ENCODE data around the gene AFP. TPM values are rescaled to one million over a fixed set of nuclear protein-coding genes. Genes with fewer than 3 reads are reported as not detected.
A peak's percentile ranks its signal among the peaks of the same experiment; 100 is the strongest.

The AFP gene
- total and polyA plus RNA-seq, 2 experiments from 2014 or later, result 15,250 to 23,697 TPM

- no peak overlapping the region for H2AFZ ChIP-seq
- peaks cover 1% of the 10 kb centered on the region for H3K4me1 ChIP-seq (ENCODE audit: insufficient read depth)
- peak overlapping the region; percentile 62 for H3K27ac ChIP-seq
- H3K4me2 ChIP-seq, result peak overlapping the region; percentile 69
- DNase-seq (ENCODE audit: low spot score), result no peak
- peak overlapping the region; percentile 28 for H3K4me3 ChIP-seq
- H3K36me3 ChIP-seq (replicated peaks; ENCODE audit: insufficient read depth, low read depth), result no peaks in the 10 kb centered on the region
- H3K9me2 ChIP-seq (replicated peaks; ENCODE audit: insufficient read depth), result no peaks in the 10 kb centered on the region
- H3K79me2 ChIP-seq, result peaks cover 28% of the 10 kb centered on the region
- H3K27me3 ChIP-seq, result no peaks in the 10 kb centered on the region
- H3K9me3 ChIP-seq (ENCODE audit: low read depth), result no peaks in the 10 kb centered on the region
- TF ChIP-seq EZH2phosphoT487 (IDR thresholded peaks at IDR 0.05; ENCODE audit: low read depth, severe bottlenecking, unreplicated experiment) (no peak), EZH2 (IDR thresholded peaks at IDR 0.05; ENCODE audit: borderline replicate concordance) (no peak), CTCF (IDR thresholded peaks at IDR 0.05; ENCODE audit: poor library complexity) (no peak)
- 57% methylated on average over 2 of the region's 2 CpGs for WGBS (ENCODE audit: low lambda C conversion rate, missing lambda C conversion rate)
- no peaks in the 10 kb centered on the region for H4K20me1 ChIP-seq (ENCODE audit: insufficient read depth, poor library complexity, severe bottlenecking)
Observed at GRCh38 chr4:73438582-73439215, 2.7 kb downstream of the AFP start.

GRCh38 chr4:73439445-73439844, 3.4 kb downstream of the AFP start:
- no peak for TF ChIP-seq EZH2phosphoT487 (IDR thresholded peaks at IDR 0.05; ENCODE audit: low read depth, severe bottlenecking, unreplicated experiment)
- DNase-seq (ENCODE audit: low spot score), result no peak
- H4K20me1 ChIP-seq (ENCODE audit: insufficient read depth, poor library complexity, severe bottlenecking), result no peaks in the 10 kb centered on the region
- WGBS (ENCODE audit: low lambda C conversion rate, missing lambda C conversion rate), result 64% methylated on average over 2 of the region's 2 CpGs
- H3K79me2 ChIP-seq, result peaks cover 28% of the 10 kb centered on the region
- H3K27ac ChIP-seq, result peak overlapping the region; percentile 62
- H3K9me3 ChIP-seq (ENCODE audit: low read depth), result no peaks in the 10 kb centered on the region
- peak overlapping the region; percentile 69 for H3K4me2 ChIP-seq
- no peaks in the 10 kb centered on the region for H3K4me1 ChIP-seq (ENCODE audit: insufficient read depth)
- H3K4me3 ChIP-seq, result peak overlapping the region; percentile 28
- no peaks in the 10 kb centered on the region for H3K27me3 ChIP-seq
- no peak overlapping the region for H2AFZ ChIP-seq
- H3K36me3 ChIP-seq (replicated peaks; ENCODE audit: insufficient read depth, low read depth), result no peaks in the 10 kb centered on the region
- no peaks in the 10 kb centered on the region for H3K9me2 ChIP-seq (replicated peaks; ENCODE audit: insufficient read depth)

GRCh38 chr4:73439991-73440390, 4.0 kb downstream of the AFP start:
- no peaks in the 10 kb centered on the region for H3K4me1 ChIP-seq (ENCODE audit: insufficient read depth)
- H3K4me2 ChIP-seq, result peak overlapping the region; percentile 69
- peak overlapping the region; percentile 50 for H3K27ac ChIP-seq
- H3K79me2 ChIP-seq, result peaks cover 28% of the 10 kb centered on the region
- no peaks in the 10 kb centered on the region for H3K27me3 ChIP-seq
- no peak overlapping the region for H2AFZ ChIP-seq
- peak overlapping the region; percentile 28 for H3K4me3 ChIP-seq
- 71% methylated on average over 3 of the region's 3 CpGs for WGBS (ENCODE audit: low lambda C conversion rate, missing lambda C conversion rate)
- H3K36me3 ChIP-seq (replicated peaks; ENCODE audit: insufficient read depth, low read depth), result no peaks in the 10 kb centered on the region
- H3K9me3 ChIP-seq (ENCODE audit: low read depth), result no peaks in the 10 kb centered on the region
- no peaks in the 10 kb centered on the region for H4K20me1 ChIP-seq (ENCODE audit: insufficient read depth, poor library complexity, severe bottlenecking)
- no peak for DNase-seq (ENCODE audit: low spot score)
- TF ChIP-seq CTCF (IDR thresholded peaks at IDR 0.05; ENCODE audit: poor library complexity) (no peak), EZH2phosphoT487 (IDR thresholded peaks at IDR 0.05; ENCODE audit: low read depth, severe bottlenecking, unreplicated experiment) (no peak), EZH2 (IDR thresholded peaks at IDR 0.05; ENCODE audit: borderline replicate concordance) (no peak)
- H3K9me2 ChIP-seq (replicated peaks; ENCODE audit: insufficient read depth), result no peaks in the 10 kb centered on the region

- peaks cover 28% of the 10 kb centered on the region for H3K79me2 ChIP-seq
Observed at GRCh38 chr4:73440653-73441052, 4.6 kb downstream of the AFP start.

More at GRCh38 chr4:73440653-73441052, 4.6 kb downstream of the AFP start:
- Histone ChIP-seq H3K36me3 (replicated peaks; ENCODE audit: insufficient read depth, low read depth) (no peaks in the 10 kb centered on the region), H3K4me2 (peak overlapping the region; percentile 69), H3K9me2 (replicated peaks; ENCODE audit: insufficient read depth) (no peaks in the 10 kb centered on the region), H3K27me3 (no peaks in the 10 kb centered on the region), H4K20me1 (ENCODE audit: insufficient read depth, poor library complexity, severe bottlenecking) (no peaks in the 10 kb centered on the region), H3K4me3 (no peak overlapping the region), H2AFZ (no peak overlapping the region), H3K9me3 (ENCODE audit: low read depth) (no peaks in the 10 kb centered on the region), H3K4me1 (ENCODE audit: insufficient read depth) (no peaks in the 10 kb centered on the region), H3K27ac (peak overlapping the region; percentile 50)
- DNase-seq (ENCODE audit: low spot score), result no peak
- 87% methylated on average over 3 of the region's 3 CpGs for WGBS (ENCODE audit: low lambda C conversion rate, missing lambda C conversion rate)
- TF ChIP-seq CTCF (IDR thresholded peaks at IDR 0.05; ENCODE audit: poor library complexity), result no peak
- no peak for TF ChIP-seq EZH2phosphoT487 (IDR thresholded peaks at IDR 0.05; ENCODE audit: low read depth, severe bottlenecking, unreplicated experiment)
- no peak for TF ChIP-seq EZH2 (IDR thresholded peaks at IDR 0.05; ENCODE audit: borderline replicate concordance)
